ENCODE data around the gene PEX13. TPM values are rescaled to one million over a fixed set of nuclear protein-coding genes. Genes with fewer than 3 reads are reported as not detected.

Gene PEX13
- total RNA-seq, 1 experiment from 2014 or later, result 22.4 TPM

- Histone ChIP-seq H2BK15ac (ENCODE audit: low read depth, low read length) (no peak overlapping the region), H3K56ac (ENCODE audit: insufficient read length, low read depth, low read length) (no peak overlapping the region), H2AFZ (ENCODE audit: low read length) (no peak overlapping the region), H3K27me3 (ENCODE audit: insufficient read depth, low read length) (no peaks in the 10 kb centered on the region), H3K79me1 (ENCODE audit: insufficient read depth, low read depth, low read length, poor library complexity, severe bottlenecking) (no peaks in the 10 kb centered on the region), H3K23ac (ENCODE audit: insufficient read length, low read depth, low read length) (no peak overlapping the region), H2BK120ac (ENCODE audit: low read depth, low read length, poor library complexity, severe bottlenecking) (no peak overlapping the region), H3K23me2 (ENCODE audit: insufficient read length, low read depth, low read length, poor library complexity, severe bottlenecking) (no peaks in the 10 kb centered on the region), H3K27ac (ENCODE audit: insufficient read length, low read depth, low read length) (no peak overlapping the region), H4K8ac (replicated peaks; ENCODE audit: insufficient read length, low read depth, low read length) (no peak overlapping the region), H3K9ac (ENCODE audit: extremely low read depth, insufficient read length, low read length) (no peak overlapping the region), H4K91ac (ENCODE audit: insufficient read length, low read depth, low read length) (no peak overlapping the region), H2BK5ac (ENCODE audit: insufficient read length, low read length) (no peak overlapping the region), H3K4me1 (ENCODE audit: insufficient read depth, low read length) (no peaks in the 10 kb centered on the region), H4K20me1 (ENCODE audit: control insufficient read depth, insufficient read depth, insufficient read length) (no peaks in the 10 kb centered on the region), H3K9me3 (ENCODE audit: control insufficient read depth, low read depth, low read length) (no peaks in the 10 kb centered on the region), H3K4me2 (ENCODE audit: insufficient read depth, insufficient read length, low read length) (no peak overlapping the region), H2BK20ac (ENCODE audit: low read depth, low read length, poor library complexity, severe bottlenecking) (no peak overlapping the region), H2BK12ac (ENCODE audit: insufficient read length, low read depth, low read length) (no peak overlapping the region), H3K14ac (ENCODE audit: insufficient read depth, low read length) (no peak overlapping the region), H3K4ac (ENCODE audit: low read depth, low read length) (no peak overlapping the region), H2AK5ac (ENCODE audit: insufficient read length, low read length) (no peak overlapping the region), H3T11ph (ENCODE audit: low read length) (no peak overlapping the region), H3K18ac (ENCODE audit: insufficient read length, low read depth, low read length) (no peak overlapping the region), H4K5ac (ENCODE audit: insufficient read length, low read depth, low read length) (no peak overlapping the region), H3K79me2 (ENCODE audit: insufficient read depth, low read length) (no peaks in the 10 kb centered on the region)
- H3K36me3 Mint-ChIP-seq (ENCODE audit: insufficient read depth in 1 of 3, low read depth in 3 of 3), result peaks cover 8 to 30% (median 30%) of the 10 kb centered on the region in 3 experiments; a peak in 6 of 7 replicates
- H3K27me3 Mint-ChIP-seq (ENCODE audit: low read depth), result no peaks in the 10 kb centered on the region
- TF ChIP-seq CTCF (conservative IDR thresholded peaks at IDR 0.05), result no peak
- WGBS (ENCODE audit: extremely low coverage, insufficient read length, low lambda C conversion rate), result no CpG with 5 or more reads among the region's 4 CpGs
- no peaks in the 10 kb centered on the region for H3K4me1 Mint-ChIP-seq
- H3K9me3 Mint-ChIP-seq, result peaks cover 0 to under 1% of the 10 kb centered on the region in 2 experiments; a peak in 1 of 5 replicates
- DNase-seq, result no peak
- H3K27ac Mint-ChIP-seq, result no peak overlapping the region
- no peak overlapping the region for H3K4me3 Mint-ChIP-seq
Observed at GRCh38 chr2:61044636-61045035, 27.1 kb downstream of the PEX13 start.

Measured in H9 (cell line).